ENCODE results near the gene ELOVL4. TPM values are rescaled to one million over a fixed set of nuclear protein-coding genes. Genes with fewer than 3 reads are reported as not detected.

Gene ELOVL4
- total RNA-seq, 1 donor from 2014 or later, result 9.0 TPM

DNA sequence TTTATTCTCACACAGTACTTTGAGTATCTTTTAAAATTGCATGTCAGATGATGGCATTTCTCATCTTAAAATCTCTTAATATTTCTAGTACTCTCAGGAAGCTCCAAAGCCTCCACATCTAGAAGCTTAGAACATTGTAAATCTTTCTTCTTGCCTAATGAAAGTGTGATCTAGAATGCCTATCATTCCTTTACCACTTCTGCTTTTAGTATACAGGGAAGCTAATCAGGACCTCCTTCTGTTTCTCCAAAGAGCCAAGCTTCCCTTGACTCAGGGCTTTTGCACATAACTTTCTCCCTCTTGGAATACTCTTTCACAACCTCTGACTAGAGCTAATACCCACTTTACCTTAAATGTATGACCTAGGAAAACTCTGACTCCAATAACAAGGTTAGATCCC, 7.5 kb upstream of the ELOVL4 start:
- peaks cover 16% of the 10 kb centered on the region for H3K27me3 Mint-ChIP-seq (ENCODE audit: low read depth)
- H3K27ac Mint-ChIP-seq (ENCODE audit: unreplicated experiment), result no peak overlapping the region
- H3K36me3 Mint-ChIP-seq (ENCODE audit: low read depth), result no peaks in the 10 kb centered on the region
- DNase-seq (ENCODE audit: low read depth, low spot score), result no peak
- TF ChIP-seq CTCF (conservative IDR thresholded peaks at IDR 0.05), result no peak
- H3K4me3 Mint-ChIP-seq, result no peak overlapping the region
- no peaks in the 10 kb centered on the region for H3K4me1 Mint-ChIP-seq
- peaks cover 7% of the 10 kb centered on the region for H3K9me3 Mint-ChIP-seq

DNA sequence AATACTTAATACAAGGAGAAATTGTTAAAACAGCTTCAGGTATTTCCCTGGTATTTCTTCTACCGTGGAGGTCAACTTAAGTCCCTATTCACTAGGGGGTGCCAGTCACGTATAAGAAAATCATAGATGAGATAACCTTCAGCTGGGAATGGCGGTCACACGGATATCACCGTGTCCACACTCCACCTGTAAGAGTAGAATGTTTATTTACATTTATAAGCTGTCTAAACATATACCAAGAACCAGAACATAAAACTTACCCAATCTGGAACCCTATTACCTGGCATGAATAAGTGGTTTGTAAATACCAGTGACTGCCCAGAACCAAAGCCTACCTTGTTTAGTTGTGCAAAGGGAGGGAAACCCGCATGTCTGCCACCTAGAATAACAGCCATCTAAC, 1.9 kb upstream of the ELOVL4 start:
- peak; percentile 72 for TF ChIP-seq CTCF (conservative IDR thresholded peaks at IDR 0.05)
- Mint-ChIP-seq H3K36me3 (ENCODE audit: low read depth) (no peaks in the 10 kb centered on the region), H3K4me1 (peaks cover 21% of the 10 kb centered on the region), H3K27me3 (ENCODE audit: low read depth) (peaks cover 32% of the 10 kb centered on the region), H3K27ac (ENCODE audit: unreplicated experiment) (no peak overlapping the region), H3K9me3 (peaks cover 5% of the 10 kb centered on the region), H3K4me3 (peak overlapping the region; percentile 72)
- DNase-seq (ENCODE audit: low read depth, low spot score), result peak; percentile 46

DNA sequence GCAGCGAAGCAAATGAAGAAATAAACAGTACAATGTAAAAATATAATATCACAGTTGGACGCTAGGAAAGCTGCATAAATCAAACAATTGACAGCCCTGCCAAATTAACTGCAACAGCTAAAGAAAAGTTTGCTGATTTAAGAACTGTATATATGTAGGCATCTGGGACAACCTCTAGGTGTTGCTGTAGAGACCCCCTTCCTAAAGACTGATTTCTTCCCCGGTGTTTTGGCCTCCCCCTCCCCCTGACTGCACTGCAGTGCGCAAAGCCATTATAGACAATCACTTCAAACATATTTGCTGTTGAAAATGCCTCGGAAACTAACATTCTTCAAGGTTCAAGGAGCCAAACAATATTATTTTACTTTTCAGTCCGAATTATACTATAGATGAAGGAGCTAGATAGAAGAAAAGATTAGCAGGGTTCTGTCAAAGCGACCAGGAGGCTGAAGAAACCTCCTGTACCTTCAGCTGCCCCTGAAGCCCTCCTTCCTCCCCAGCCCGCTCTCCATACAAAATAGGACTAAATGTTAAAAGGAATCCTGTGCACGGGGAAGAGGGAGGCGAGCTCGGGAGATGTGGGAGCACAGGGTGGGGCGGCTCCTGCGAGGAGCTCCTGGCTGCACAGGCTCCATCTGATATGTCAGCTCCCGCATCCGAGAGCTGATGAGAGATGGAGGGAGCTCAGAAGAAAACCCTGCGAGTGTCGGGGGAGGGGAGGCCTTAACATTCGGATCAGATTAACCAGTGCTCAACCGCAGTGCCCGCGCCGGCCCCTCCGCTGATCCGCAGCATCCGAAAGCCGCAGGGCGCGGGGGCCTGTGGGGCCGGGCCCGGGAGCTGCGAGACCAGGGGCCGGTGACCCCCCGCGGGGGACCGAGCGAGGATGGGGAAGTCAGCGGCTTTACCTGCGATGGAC, 822 bp downstream of the ELOVL4 start:
- peak overlapping the region; percentile 53 for H3K27ac Mint-ChIP-seq (ENCODE audit: unreplicated experiment)
- peak; percentile 63 for TF ChIP-seq CTCF (conservative IDR thresholded peaks at IDR 0.05)
- peaks cover 28% of the 10 kb centered on the region for H3K27me3 Mint-ChIP-seq (ENCODE audit: low read depth)
- H3K4me1 Mint-ChIP-seq, result peaks cover 27% of the 10 kb centered on the region
- peak overlapping the region; percentile 98 for H3K4me3 Mint-ChIP-seq
- H3K36me3 Mint-ChIP-seq (ENCODE audit: low read depth), result no peaks in the 10 kb centered on the region
- peak; percentile 21 for DNase-seq (ENCODE audit: low read depth, low spot score)
- H3K9me3 Mint-ChIP-seq, result no peaks in the 10 kb centered on the region

- H3K9me3 Mint-ChIP-seq, result no peaks in the 10 kb centered on the region
- no peak for DNase-seq (ENCODE audit: low read depth, low spot score)
- TF ChIP-seq CTCF (conservative IDR thresholded peaks at IDR 0.05), result no peak
- no peak overlapping the region for H3K4me3 Mint-ChIP-seq
- peaks cover 28% of the 10 kb centered on the region for H3K4me1 Mint-ChIP-seq
- H3K27me3 Mint-ChIP-seq (ENCODE audit: low read depth), result peaks cover 12% of the 10 kb centered on the region
- H3K36me3 Mint-ChIP-seq (ENCODE audit: low read depth), result no peaks in the 10 kb centered on the region
- H3K27ac Mint-ChIP-seq (ENCODE audit: unreplicated experiment), result no peak overlapping the region
These were observed 4.2 kb downstream of the ELOVL4 start for GRCh38 chr6:79943133-79943532.

DNA sequence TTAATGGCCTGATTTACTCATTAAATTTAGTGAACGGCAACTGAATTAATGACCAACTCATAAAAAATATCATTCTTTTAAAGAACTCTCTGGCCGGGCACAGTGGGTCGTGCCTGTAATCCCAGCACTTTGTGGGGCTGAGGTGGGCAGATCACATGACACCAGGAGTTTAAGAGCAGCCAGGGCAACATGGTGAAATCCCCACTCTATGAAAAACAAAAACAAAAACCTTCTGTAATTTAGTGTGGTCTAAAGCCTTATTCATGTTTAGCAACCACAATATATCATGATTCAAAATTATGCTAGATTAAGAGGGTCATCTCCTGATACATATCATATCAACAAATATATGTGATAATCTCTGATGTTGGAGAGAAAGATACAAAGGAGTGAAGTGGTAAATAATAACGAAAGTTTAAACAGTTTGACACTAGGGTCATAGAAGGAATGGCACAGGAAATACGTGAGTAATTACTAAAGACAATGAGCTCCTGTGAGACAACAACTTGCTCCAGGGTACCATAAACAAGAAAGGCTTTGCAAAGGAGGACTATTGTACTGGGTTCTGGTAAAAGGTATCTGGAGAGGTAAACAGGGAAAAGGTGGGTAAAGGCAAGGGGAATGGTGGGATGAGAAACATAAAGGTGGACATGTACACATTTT, 5.7 kb downstream of the ELOVL4 start:
- H3K4me1 Mint-ChIP-seq, result peaks cover 25% of the 10 kb centered on the region
- H3K27me3 Mint-ChIP-seq (ENCODE audit: low read depth), result peaks cover 4% of the 10 kb centered on the region
- no peak overlapping the region for H3K4me3 Mint-ChIP-seq
- H3K9me3 Mint-ChIP-seq, result no peaks in the 10 kb centered on the region
- no peak for DNase-seq (ENCODE audit: low read depth, low spot score)
- TF ChIP-seq CTCF (conservative IDR thresholded peaks at IDR 0.05), result no peak
- no peak overlapping the region for H3K27ac Mint-ChIP-seq (ENCODE audit: unreplicated experiment)
- H3K36me3 Mint-ChIP-seq (ENCODE audit: low read depth), result no peaks in the 10 kb centered on the region
